Brain microvascular endothelial cell (primary cell): ENCODE measurements around the gene RBMS1.
"Not testable (repeated sequence)": the region's sequence is repeated elsewhere in the genome, so short reads cannot be mapped to it uniquely, and the experiment has no call there.

Experiments used
- DNase-seq: peaks from one replicate; pipeline ENCODE4 v3.0.0-alpha.2; 2020
- H3K27ac ChIP-seq: fragments of 250-450 bp; sonication (Bioruptor Pico); 2 replicates; pipeline ENCODE4 v1.5.1; 2020; ENCODE audit warnings: mild to moderate bottlenecking, moderate library complexity
- H3K27me3 ChIP-seq: fragments of 250-450 bp; sonication (Bioruptor Pico); replicated peaks from 2 replicates; pipeline ENCODE4 v1.5.1; 2020; ENCODE audit warnings: mild to moderate bottlenecking
- H3K36me3 ChIP-seq: fragments of 250-450 bp; sonication (Bioruptor Pico); replicated peaks from 2 replicates; pipeline ENCODE4 v1.5.1; 2020; ENCODE audit warnings: mild to moderate bottlenecking
- H3K4me3 ChIP-seq: 2 replicates; pipeline ENCODE4 v1.5.1; 2011; ENCODE audit warnings: low read depth, mild to moderate bottlenecking, control low read depth, low read length, moderate library complexity
- in situ Hi-C: cut with HindIII; loops from 2 replicates; pipeline ENCODE4 v1.10.0; 2017; ENCODE audit warnings: low sequenced_read_pairs, low pct_ligation_motif_present
- TF ChIP-seq, protein P1 (sequence below): IDR thresholded peaks from 2 replicates; pipeline ENCODE4 v1.5.1; 2011; ENCODE audit warnings: low read depth, mild to moderate bottlenecking, moderate library complexity, low read length, control low read depth, inconsistent platforms; ENCODE audit errors: missing control alignments

Gene RBMS1

DNA sequence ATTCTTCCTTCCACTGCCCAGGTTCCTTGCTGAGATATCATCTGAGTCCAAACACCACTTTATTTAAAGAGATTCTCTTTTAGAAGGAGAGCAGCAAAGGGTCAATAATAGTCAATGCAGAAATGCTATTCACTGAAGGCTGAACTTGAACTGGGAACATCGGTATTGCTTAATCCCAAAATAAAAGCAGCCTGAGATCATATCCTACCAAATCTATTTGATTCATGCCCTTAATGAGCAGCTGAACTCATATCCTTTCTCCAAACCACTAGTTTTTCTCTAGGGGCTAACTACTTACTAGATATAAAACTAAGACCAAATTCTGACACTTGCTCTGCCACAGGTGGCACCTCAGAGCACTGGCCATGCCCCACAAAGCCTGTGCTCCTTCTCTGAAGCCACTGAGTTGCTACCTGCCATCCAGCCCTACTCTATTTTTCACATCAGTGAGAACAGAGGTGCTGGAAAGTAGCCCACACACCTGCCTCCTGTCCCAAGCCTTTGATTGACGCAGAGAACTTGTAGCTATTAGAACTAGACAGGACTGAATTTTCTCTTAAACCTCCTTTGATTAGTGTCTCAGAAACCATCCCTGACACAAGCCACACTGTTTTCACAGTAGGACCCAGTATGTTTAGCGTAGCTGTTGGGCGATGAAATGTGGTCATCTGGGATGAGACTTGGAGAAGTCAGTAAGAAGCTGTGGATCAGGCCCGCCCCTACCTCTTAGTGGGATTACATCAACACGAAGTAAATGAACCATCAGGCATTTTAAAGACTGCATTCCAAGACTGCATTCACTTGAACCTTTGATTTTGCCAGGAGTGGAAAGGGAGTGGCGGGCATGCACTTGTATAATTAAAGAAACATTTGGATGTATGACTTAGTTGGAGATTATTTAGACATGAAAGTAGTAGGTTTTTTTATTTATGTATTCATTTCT is 124.3 kb downstream of the RBMS1 start:
- peaks cover 8% of the 10 kb centered on the region for H3K36me3 ChIP-seq
- peak overlapping the region; percentile 87 for H3K27ac ChIP-seq
- H3K27me3 ChIP-seq, result no peaks in the 10 kb centered on the region
- TF ChIP-seq, protein P1, sequence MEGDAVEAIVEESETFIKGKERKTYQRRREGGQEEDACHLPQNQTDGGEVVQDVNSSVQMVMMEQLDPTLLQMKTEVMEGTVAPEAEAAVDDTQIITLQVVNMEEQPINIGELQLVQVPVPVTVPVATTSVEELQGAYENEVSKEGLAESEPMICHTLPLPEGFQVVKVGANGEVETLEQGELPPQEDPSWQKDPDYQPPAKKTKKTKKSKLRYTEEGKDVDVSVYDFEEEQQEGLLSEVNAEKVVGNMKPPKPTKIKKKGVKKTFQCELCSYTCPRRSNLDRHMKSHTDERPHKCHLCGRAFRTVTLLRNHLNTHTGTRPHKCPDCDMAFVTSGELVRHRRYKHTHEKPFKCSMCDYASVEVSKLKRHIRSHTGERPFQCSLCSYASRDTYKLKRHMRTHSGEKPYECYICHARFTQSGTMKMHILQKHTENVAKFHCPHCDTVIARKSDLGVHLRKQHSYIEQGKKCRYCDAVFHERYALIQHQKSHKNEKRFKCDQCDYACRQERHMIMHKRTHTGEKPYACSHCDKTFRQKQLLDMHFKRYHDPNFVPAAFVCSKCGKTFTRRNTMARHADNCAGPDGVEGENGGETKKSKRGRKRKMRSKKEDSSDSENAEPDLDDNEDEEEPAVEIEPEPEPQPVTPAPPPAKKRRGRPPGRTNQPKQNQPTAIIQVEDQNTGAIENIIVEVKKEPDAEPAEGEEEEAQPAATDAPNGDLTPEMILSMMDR, result no peak
- in situ Hi-C loops, result no loop called here
- H3K4me3 ChIP-seq, result no peak overlapping the region
- DNase-seq, result no peak

DNA sequence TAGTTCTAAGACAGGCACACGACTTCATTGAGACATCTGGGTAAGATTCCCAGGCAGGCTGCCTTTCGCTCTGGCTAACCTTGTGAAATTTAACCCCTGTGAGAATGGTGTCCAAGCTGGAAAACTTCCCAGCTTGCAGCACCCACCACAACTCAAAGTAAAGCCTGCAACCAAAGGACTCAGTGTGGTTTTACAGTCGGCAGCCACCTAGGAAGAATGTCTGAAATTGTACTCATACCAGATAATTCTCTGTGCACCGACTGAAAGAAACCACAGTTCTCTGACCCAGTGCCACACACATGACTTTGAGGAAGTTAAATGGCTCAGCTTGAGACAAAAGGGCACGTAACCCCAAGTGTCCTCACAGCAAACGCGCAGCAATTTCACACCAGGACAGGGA is 125.7 kb downstream of the RBMS1 start:
- H3K27ac ChIP-seq, result peak overlapping the region; percentile 87
- no peaks in the 10 kb centered on the region for H3K27me3 ChIP-seq
- TF ChIP-seq, protein P1, result no peak
- in situ Hi-C loops, result no loop called here
- H3K4me3 ChIP-seq, result no peak overlapping the region
- H3K36me3 ChIP-seq, result peaks cover 8% of the 10 kb centered on the region
- peak; percentile 95 for DNase-seq

DNA sequence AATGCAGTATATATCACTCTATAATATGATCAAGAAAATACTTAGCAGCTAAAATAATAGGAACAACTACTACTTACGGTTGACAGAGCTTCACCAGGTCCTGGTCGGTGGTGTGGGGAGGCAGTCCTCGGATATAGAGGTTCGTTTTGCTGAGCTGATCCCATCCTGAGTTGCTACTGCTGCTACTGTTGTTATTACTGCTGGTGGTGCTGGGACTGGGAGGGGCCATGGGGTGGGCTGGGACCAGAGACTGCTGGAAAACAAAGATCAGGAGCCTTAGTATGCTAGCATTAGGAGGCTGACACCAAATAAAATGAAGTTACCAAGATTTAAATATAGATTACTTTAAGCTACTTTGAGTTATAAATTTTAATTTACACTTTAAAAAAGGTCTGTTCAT is 126.5 kb downstream of the RBMS1 start:
- Histone ChIP-seq H3K4me3 (peak overlapping the region; percentile 4), H3K27ac (peak overlapping the region; percentile 87)
- DNase-seq, H3K27me3 ChIP-seq, H3K36me3 ChIP-seq, in situ Hi-C loops: not testable (repeated sequence)

DNA sequence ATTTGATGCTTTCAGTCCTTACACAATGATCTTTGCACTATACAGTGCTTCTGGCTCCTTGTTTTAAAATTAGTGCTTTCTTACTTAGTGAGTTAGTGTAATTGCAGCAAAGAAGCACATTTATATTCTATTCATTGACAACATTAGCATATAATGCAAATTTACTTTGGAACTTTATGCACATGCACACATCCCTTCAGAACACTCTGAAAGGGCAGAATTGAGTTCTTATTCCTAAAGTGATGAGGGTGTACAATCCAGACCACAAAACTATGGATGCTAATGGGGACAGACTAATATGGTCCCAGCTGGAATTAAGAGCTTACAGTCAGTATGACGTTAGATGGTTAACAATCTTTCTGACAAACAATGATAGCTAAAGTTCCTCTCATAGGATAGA is 127.1 kb downstream of the RBMS1 start:
- Histone ChIP-seq H3K27ac (no peak overlapping the region), H3K4me3 (peak overlapping the region; percentile 7), H3K36me3 (peaks cover 8% of the 10 kb centered on the region), H3K27me3 (no peaks in the 10 kb centered on the region)
- in situ Hi-C loops, result no loop called here
- no peak for DNase-seq
- TF ChIP-seq, protein P1, result no peak

DNA sequence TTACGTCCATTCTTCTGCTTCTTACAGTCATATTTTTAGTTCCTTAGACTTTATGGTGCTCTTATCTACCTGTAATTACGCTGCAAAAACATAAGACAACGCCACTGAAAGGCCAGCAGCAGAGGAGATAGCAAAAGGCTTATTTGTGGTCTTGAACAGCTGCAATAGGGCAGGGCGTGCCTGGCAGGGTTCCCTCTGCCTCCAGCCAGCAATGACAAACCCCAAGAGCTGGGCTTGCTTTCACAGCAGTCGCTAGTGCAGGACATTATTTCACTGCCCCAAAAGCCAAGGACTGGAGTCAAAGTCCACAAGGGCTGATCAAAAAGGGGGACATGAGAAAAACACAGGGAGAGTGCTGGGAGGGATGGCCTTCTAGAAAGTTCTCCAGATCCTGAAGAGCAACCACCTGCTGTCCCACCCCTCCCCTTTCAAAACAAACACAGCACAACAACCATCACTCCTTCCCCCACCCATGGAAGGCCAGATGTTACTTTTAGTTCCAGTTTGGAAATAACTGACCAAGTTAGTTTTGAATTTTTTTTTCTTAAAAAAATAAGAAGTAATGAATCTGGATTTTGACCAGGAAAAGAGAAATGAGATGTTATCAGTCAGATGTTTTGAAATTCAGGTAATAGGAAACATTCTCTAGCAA is 127.8 kb downstream of the RBMS1 start:
- H3K36me3 ChIP-seq, result peaks cover 8% of the 10 kb centered on the region
- in situ Hi-C loops, result no loop called here
- no peak overlapping the region for H3K27ac ChIP-seq
- TF ChIP-seq, protein P1, result no peak
- no peak for DNase-seq
- H3K4me3 ChIP-seq, result no peak overlapping the region
- no peaks in the 10 kb centered on the region for H3K27me3 ChIP-seq

DNA sequence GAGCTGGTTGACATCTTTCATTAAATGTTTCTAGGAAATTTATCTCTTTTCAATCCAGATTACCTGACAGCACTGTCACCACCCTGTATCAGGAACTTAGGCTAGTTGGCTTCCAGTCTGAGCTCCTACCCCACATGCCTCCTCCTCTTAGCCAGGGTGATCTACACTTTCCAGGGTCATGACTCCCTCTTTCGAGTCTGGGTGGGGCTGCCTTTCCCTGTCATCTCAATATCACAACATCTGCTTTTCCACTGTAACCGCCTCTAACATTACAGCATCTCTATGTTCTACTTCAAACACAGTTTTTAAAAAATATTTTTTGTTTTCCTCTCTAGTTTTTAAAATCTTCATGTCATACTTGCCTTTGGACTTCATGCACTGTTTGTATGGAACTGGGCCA is 129.2 kb downstream of the RBMS1 start:
- in situ Hi-C loops, result no loop called here
- H3K27me3 ChIP-seq, result no peaks in the 10 kb centered on the region
- H3K36me3 ChIP-seq, result peaks cover 8% of the 10 kb centered on the region
- no peak overlapping the region for H3K4me3 ChIP-seq
- no peak overlapping the region for H3K27ac ChIP-seq
- no peak for DNase-seq
- TF ChIP-seq, protein P1, result no peak
